OCI-LY7 (cell line): Measurements from ENCODE around the gene SSPN.

Experiments used
- EZH2phosphoT487 ChIP-seq: fragments of 200-600 bp; sonication (generic); IDR thresholded peaks from 2 replicates; pipeline ENCODE4 v1.6.1; 2018; ENCODE audit warnings: low read depth, borderline replicate concordance, mild to moderate bottlenecking, mixed run types, antibody characterized with exemption, low read length, moderate library complexity, mixed read lengths
- TF ChIP-seq, protein P1 (sequence below): fragments of 200-600 bp; sonication (generic); conservative IDR thresholded peaks from 2 replicates; pipeline ENCODE4 v1.5.1; 2014; ENCODE audit warnings: mild to moderate bottlenecking, antibody characterized with exemption, low read length, moderate library complexity, mixed read lengths

DNA sequence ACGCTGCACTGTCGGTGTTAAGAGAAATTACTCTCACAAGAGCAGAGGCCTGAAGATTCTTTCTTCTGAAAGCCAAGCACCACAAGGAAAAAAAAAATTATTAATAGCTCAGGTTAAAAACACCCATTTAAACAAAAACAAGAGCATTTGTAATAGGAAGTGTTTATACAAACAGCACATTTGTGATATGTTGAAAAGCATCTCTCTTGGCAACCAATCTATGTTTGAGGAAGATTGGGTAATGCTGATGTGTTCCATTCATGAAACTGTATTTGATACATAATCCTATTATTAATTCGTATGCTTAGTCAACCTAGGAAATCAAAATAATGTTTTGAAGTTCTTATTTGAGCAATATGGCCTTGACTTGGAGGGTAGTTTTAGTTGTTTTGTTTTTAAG is 36.5 kb downstream of the SSPN start:
- TF ChIP-seq, protein P1, sequence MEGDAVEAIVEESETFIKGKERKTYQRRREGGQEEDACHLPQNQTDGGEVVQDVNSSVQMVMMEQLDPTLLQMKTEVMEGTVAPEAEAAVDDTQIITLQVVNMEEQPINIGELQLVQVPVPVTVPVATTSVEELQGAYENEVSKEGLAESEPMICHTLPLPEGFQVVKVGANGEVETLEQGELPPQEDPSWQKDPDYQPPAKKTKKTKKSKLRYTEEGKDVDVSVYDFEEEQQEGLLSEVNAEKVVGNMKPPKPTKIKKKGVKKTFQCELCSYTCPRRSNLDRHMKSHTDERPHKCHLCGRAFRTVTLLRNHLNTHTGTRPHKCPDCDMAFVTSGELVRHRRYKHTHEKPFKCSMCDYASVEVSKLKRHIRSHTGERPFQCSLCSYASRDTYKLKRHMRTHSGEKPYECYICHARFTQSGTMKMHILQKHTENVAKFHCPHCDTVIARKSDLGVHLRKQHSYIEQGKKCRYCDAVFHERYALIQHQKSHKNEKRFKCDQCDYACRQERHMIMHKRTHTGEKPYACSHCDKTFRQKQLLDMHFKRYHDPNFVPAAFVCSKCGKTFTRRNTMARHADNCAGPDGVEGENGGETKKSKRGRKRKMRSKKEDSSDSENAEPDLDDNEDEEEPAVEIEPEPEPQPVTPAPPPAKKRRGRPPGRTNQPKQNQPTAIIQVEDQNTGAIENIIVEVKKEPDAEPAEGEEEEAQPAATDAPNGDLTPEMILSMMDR: no peak
- no peak for TF ChIP-seq EZH2phosphoT487
